Activated CD8-positive, alpha-beta T cell treated with anti-CD3 and anti-CD28 coated beads for 36 hours (primary cell): ENCODE measurements around the gene COPS7A. TPM values are rescaled to one million over a fixed set of nuclear protein-coding genes. Genes with fewer than 3 reads are reported as not detected.

Source experiments
- ATAC-seq: fragments of 200-7000 bp; cut with Tn5 transposase; one replicate; pipeline ENCODE4 v1.10.0; 2021; ENCODE audit warnings: mild to moderate bottlenecking, moderate library complexity
- CTCF ChIA-PET: fragments of 350-600 bp; sonication (Branson Sonifier 250); formaldehyde crosslinking; loops from one replicate; lab custom pipeline; 2021; ENCODE audit warnings: antibody characterized with exemption; lab: Charles Lee
- POLR2A ChIA-PET: fragments of 350-600 bp; sonication (Branson Sonifier 250); formaldehyde crosslinking; loops from one replicate; lab custom pipeline; 2021; ENCODE audit warnings: antibody characterized with exemption; lab: Charles Lee
- DNase-seq: peaks from one replicate; pipeline ENCODE4 v3.0.0-alpha.2; 2020
- H3K27ac Mint-ChIP-seq: one replicate; pipeline ENCODE4 v1.8.0; 2021; ENCODE audit warnings: mild to moderate bottlenecking, mixed read lengths
- H3K27me3 Mint-ChIP-seq: one replicate; pipeline ENCODE4 v1.8.0; 2021; ENCODE audit warnings: mixed read lengths
- H3K36me3 Mint-ChIP-seq: one replicate; pipeline ENCODE4 v1.8.0; 2021; ENCODE audit warnings: low read depth, mixed read lengths
- H3K4me1 Mint-ChIP-seq: one replicate; pipeline ENCODE4 v1.8.0; 2021; ENCODE audit warnings: low read depth, mixed read lengths
- H3K4me3 Mint-ChIP-seq: one replicate; pipeline ENCODE4 v1.8.0; 2021; ENCODE audit warnings: mild to moderate bottlenecking, moderate library complexity, mixed read lengths
- H3K9me3 Mint-ChIP-seq: one replicate; pipeline ENCODE4 v1.8.0; 2021; ENCODE audit warnings: mixed read lengths
- intact Hi-C: fragments of 100-400 bp; cut with micrococcal nuclease; formaldehyde crosslinking; loops from one replicate; pipeline ENCODE4 v1.10.0; 2022
- total RNA-seq, 2 experiments: library from RNA; stranded (reverse); gene quantifications; one replicate each; pipeline ENCODE4 v1.2.3, GENCODE V29; 2021
- TF ChIP-seq, protein P1 (sequence below): fragments of 200-600 bp; IDR thresholded peaks from one replicate; pipeline ENCODE4 v1.8.0; 2022; ENCODE audit warnings: antibody characterized with exemption, mild to moderate bottlenecking

The COPS7A gene
- total RNA-seq, 2 experiments from 2014 or later = 35.9 to 38.8 TPM

DNA sequence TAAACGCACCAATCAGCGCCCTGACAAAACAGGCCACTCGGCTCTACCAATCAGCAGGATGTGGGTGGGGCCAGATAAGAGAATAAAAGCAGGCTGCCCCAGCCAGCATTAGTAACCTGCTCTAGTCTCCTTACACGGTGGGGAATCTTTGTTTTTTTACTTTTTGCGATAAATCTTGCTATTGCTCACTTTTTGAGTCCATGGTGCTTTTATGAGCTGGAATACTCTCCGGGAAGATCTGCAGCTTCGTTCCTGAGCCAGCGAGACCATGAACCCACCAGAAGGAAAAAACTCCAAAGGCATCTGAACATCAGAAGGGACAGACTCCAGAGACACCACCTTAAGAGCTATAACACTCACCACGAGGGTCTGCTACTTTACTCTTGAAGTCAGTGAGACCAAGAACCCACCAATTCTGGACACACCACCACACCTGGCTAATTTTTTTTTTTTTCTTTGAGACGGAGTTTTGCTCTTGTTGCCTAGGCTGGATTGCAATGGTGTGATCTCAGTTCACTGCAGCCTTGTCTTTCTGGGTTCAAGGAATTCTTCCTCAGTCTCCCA is 6.9 kb upstream of the COPS7A start:
- no peaks in the 10 kb centered on the region for H3K36me3 Mint-ChIP-seq
- DNase-seq (no peak), ATAC-seq (no peak)
- no peaks in the 10 kb centered on the region for H3K9me3 Mint-ChIP-seq
- H3K4me1 Mint-ChIP-seq = peaks cover 2% of the 10 kb centered on the region
- ChIA-PET CTCF (interaction anchor here (1.0 kb wide), 1 partner anchor 36 kb away, joined by 3 read pairs; the partner anchor contains the start of gene MLF2), POLR2A (interaction anchor here (0.6 to 1.4 kb wide), 3 partner anchors 36 to 185 kb away, joined by 3 to 5 read pairs (median 3); partner anchors contain the start of gene MLF2)
- intact Hi-C loops = no loop called here
- H3K27ac Mint-ChIP-seq = no peak overlapping the region
- no peak overlapping the region for H3K4me3 Mint-ChIP-seq
- TF ChIP-seq, protein P1, sequence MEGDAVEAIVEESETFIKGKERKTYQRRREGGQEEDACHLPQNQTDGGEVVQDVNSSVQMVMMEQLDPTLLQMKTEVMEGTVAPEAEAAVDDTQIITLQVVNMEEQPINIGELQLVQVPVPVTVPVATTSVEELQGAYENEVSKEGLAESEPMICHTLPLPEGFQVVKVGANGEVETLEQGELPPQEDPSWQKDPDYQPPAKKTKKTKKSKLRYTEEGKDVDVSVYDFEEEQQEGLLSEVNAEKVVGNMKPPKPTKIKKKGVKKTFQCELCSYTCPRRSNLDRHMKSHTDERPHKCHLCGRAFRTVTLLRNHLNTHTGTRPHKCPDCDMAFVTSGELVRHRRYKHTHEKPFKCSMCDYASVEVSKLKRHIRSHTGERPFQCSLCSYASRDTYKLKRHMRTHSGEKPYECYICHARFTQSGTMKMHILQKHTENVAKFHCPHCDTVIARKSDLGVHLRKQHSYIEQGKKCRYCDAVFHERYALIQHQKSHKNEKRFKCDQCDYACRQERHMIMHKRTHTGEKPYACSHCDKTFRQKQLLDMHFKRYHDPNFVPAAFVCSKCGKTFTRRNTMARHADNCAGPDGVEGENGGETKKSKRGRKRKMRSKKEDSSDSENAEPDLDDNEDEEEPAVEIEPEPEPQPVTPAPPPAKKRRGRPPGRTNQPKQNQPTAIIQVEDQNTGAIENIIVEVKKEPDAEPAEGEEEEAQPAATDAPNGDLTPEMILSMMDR = no peak
- H3K27me3 Mint-ChIP-seq = no peaks in the 10 kb centered on the region

DNA sequence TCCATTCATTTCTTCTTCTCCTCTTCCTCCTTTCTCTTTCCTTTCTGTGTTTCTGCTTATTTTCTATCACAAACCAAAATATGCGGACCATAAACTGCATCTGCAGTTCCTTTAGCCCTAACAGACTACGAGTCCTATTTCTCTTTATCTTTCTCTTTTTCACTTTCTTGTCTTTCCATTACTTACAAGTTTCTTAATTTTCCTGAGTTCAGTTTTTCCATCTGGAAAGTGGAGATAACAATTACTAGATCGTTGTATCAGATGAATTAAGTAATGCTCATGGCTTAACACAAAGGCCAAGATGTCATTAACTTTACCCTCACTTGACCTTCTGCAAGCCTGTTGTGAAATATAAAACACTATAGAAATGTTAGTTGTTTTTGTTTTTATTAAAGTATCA is 983 bp upstream of the COPS7A start:
- TF ChIP-seq, protein P1 = no peak
- no peaks in the 10 kb centered on the region for H3K27me3 Mint-ChIP-seq
- peaks cover 10% of the 10 kb centered on the region for H3K36me3 Mint-ChIP-seq
- ATAC-seq = no peak
- H3K27ac Mint-ChIP-seq = peak overlapping the region; percentile 97
- ChIA-PET CTCF (interaction anchor here (0.9 to 2.8 kb wide), 18 partner anchors 9 to 129 kb away, joined by 3 to 33 read pairs (median 7); partner anchors contain the start of genes CDCA3, MLF2, PTMS and USP5), POLR2A (interaction anchor here (0.7 to 2.5 kb wide), 8 partner anchors 13 to 129 kb away, joined by 3 to 22 read pairs (median 6); partner anchors contain the start of genes CDCA3, LAG3, MLF2 and USP5)
- no peaks in the 10 kb centered on the region for H3K9me3 Mint-ChIP-seq
- peaks cover 24% of the 10 kb centered on the region for H3K4me1 Mint-ChIP-seq
- no peak for DNase-seq
- intact Hi-C loops = no loop called here
- peak overlapping the region; percentile 85 for H3K4me3 Mint-ChIP-seq

DNA sequence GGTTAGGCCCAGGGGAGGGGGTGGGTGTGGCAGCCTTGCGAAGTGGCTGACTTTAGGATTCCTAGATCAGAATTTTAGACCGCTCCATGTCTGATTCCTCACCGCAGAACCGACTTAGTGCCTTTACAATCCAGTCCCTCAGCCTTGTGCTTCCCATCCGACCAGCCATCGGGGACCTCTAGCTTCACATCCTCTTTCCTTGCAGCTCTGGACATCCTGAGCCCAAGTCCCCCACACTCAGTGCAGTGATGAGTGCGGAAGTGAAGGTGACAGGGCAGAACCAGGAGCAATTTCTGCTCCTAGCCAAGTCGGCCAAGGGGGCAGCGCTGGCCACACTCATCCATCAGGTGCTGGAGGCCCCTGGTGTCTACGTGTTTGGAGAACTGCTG is 557 bp downstream of the COPS7A start:
- intact Hi-C loops = no loop called here
- Mint-ChIP-seq H3K4me1 (peaks cover 24% of the 10 kb centered on the region), H3K27me3 (no peaks in the 10 kb centered on the region), H3K4me3 (peak overlapping the region; percentile 85), H3K9me3 (no peaks in the 10 kb centered on the region), H3K36me3 (peaks cover 15% of the 10 kb centered on the region), H3K27ac (peak overlapping the region; percentile 97)
- TF ChIP-seq, protein P1 = no peak
- DNase-seq (peak; percentile 49), ATAC-seq (peak; percentile 26)
- POLR2A ChIA-PET = interaction anchor here (0.6 to 2.5 kb wide), 23 partner anchors 8 to 219 kb away, joined by 3 to 22 read pairs (median 5); partner anchors contain the start of genes C12orf57, CDCA3, LAG3 and MLF2
- CTCF ChIA-PET = interaction anchor here (0.6 to 2.8 kb wide), 30 partner anchors 10 to 300 kb away, joined by 3 to 33 read pairs (median 4); partner anchors contain the start of genes CDCA3, ENO2, MLF2 and PTMS

DNA sequence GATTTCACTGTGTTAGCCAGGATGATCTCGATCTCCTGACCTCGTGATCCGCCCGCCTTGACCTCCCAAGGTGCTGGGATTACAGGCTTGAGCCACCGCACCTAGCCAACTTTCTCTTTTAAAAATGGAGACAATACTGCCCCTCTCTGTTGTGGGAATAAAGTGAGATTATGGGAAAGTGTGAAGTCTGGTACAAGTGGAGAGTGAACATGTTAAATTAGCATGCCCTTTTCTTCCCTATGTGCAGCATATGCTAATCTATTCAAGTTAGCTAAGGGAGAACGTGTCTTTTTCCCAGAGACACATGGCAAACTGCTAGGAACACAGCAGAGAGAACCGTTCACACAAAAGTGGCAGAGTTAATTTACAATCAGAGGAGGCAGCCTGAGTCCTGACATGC is 1.5 kb downstream of the COPS7A start:
- peak overlapping the region; percentile 85 for H3K4me3 Mint-ChIP-seq
- peak overlapping the region; percentile 51 for H3K27ac Mint-ChIP-seq
- H3K27me3 Mint-ChIP-seq = no peaks in the 10 kb centered on the region
- peaks cover 24% of the 10 kb centered on the region for H3K4me1 Mint-ChIP-seq
- ATAC-seq (no peak), DNase-seq (no peak)
- intact Hi-C loops = no loop called here
- peaks cover 24% of the 10 kb centered on the region for H3K36me3 Mint-ChIP-seq
- ChIA-PET CTCF (interaction anchor here (0.6 to 2.8 kb wide), 10 partner anchors 13 to 148 kb away, joined by 3 to 33 read pairs (median 4); partner anchors contain the start of genes MLF2, PTMS, SPSB2 and ZNF384), POLR2A (interaction anchor here (1.0 to 2.5 kb wide), 7 partner anchors 17 to 147 kb away, joined by 3 to 22 read pairs (median 7); partner anchors contain the start of genes CDCA3, MLF2, P3H3 and PTMS)
- H3K9me3 Mint-ChIP-seq = no peaks in the 10 kb centered on the region
- TF ChIP-seq, protein P1 = no peak

DNA sequence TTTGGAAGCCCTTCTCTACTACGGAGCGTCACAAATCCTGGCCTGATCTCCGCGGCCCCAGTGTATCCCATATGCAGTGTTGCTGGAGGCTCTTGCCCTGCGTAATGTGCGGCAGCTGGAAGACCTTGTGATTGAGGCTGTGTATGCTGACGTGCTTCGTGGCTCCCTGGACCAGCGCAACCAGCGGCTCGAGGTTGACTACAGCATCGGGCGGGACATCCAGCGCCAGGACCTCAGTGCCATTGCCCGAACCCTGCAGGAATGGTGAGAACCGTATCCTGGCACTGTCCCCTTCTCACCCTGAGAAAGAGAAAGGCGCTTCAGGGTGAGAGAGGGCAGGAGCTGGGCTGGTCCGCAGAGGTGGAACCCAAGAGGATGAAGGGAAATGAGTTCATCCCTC is 5.3 kb downstream of the COPS7A start:
- peaks cover 15% of the 10 kb centered on the region for H3K4me1 Mint-ChIP-seq
- H3K4me3 Mint-ChIP-seq = no peak overlapping the region
- no peaks in the 10 kb centered on the region for H3K9me3 Mint-ChIP-seq
- H3K36me3 Mint-ChIP-seq = peaks cover 31% of the 10 kb centered on the region
- POLR2A ChIA-PET = no interaction called here
- no peaks in the 10 kb centered on the region for H3K27me3 Mint-ChIP-seq
- DNase-seq (no peak), ATAC-seq (no peak)
- intact Hi-C loops = no loop called here
- TF ChIP-seq, protein P1 = no peak
- CTCF ChIA-PET = interaction anchor here (0.9 kb wide), 1 partner anchor 37 kb away, joined by 4 read pairs; the partner anchor contains the start of gene PTMS
- H3K27ac Mint-ChIP-seq = no peak overlapping the region
